Measurements from ENCODE around the gene CDCP1.

The CDCP1 gene

DNA sequence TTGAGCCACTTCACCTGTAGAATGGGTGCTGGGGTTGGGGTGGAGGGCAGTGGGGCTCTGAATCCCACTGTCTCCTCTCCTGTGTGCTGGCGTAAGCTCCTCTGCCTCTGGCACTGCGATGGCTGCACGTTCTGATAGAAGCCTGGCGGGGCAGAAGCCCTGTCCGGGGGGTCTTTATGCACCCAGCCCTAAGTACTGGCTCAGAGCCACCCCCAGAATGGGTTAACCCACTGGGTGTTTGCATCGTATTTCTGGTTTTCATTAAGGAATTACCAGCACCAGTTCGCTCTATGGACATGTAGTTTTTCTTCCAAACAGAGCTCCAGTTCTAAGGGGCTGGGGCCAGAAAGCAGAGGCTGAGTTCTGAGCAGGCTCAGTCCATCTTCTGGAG is 37.7 kb upstream of the CDCP1 start:
- Histone ChIP-seq H3K4me3 (ENCODE audit: insufficient read depth, low read depth, low read length, poor library complexity, severe bottlenecking) (no peak overlapping the region), H3K36me3 (ENCODE audit: control insufficient read depth, insufficient read depth, low read length) (no peaks in the 10 kb centered on the region), H3K4me1 (ENCODE audit: control insufficient read depth, insufficient read depth, low read length, poor library complexity, severe bottlenecking) (no peaks in the 10 kb centered on the region), H3K27ac (ENCODE audit: insufficient read depth, low read length, poor library complexity, severe bottlenecking) (no peak overlapping the region), H3K27me3 (replicated peaks; ENCODE audit: control insufficient read depth, insufficient read depth, low read length, poor library complexity, severe bottlenecking) (no peaks in the 10 kb centered on the region), H3K9me3 (ENCODE audit: control insufficient read depth, low read length) (no peaks in the 10 kb centered on the region)
- DNase-seq = no peak

DNA sequence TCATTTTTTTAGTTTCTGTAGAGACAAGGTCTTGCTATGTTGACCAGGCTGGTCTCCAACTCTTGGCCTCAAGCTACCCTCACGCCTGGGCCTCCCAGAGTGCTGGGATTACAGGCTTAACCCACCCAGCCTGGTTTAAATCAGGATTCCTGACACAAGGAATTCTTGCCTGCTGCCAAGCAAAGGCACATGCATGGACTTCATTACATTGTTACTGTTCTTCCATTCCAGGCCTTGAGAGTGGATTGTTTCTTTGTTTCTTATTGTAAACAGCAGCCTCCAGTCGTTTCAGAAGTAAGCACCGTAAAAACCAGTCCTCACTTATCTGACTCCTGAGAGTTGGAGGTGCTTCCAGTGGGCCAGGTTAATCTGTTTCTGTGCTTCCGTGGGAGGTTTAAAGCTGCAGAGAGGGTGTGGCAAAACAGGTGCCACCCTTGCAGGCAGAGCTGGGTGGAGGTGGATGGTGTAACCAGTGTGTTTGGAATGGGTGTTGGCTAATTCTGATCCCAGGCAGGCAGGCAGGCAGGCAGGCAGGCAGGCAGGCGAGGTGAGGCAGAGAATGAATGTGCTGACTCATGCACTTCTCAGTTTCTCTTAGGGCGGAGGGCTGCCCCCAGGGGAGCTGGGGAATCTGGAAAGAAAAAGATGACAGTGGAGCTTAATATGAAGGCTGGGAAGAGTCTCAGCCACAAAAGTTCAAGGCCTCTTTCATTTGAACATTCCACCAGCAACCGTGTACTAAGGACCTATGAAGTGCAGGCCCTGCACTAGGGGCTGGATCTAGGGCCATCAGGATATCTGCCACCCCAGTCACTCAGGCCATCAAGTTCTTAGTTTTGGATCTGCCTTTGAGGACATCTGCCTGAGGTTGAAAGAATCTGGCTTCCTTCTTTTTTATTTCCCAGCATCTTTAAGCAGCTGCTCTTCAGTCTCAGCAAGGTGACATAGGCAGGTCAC is 37.0 kb upstream of the CDCP1 start:
- no peak overlapping the region for H3K27ac ChIP-seq (ENCODE audit: insufficient read depth, low read length, poor library complexity, severe bottlenecking)

DNA sequence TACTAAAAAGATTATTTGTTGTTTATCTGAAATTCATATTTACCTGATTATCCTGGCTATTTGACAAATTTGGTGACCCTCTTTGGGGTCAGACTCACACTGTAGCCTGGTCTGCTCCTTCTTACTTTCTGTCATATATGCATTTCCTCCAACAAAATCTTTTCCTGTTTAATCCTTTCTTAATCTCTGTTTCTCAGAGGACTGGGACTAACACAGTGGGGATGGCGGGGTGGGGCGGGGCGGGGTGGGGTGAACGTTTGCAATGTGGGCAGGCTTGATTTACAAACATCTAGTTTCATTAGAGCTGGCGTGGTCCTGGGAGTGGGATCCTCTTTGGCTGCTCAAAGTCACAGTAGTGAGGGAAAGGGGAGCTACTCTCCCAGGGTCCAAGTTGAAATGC is 35.3 kb upstream of the CDCP1 start:
- Histone ChIP-seq H3K4me1 (ENCODE audit: control insufficient read depth, insufficient read depth, low read length, poor library complexity, severe bottlenecking) (no peaks in the 10 kb centered on the region), H3K27ac (ENCODE audit: insufficient read depth, low read length, poor library complexity, severe bottlenecking) (no peak overlapping the region), H3K27me3 (replicated peaks; ENCODE audit: control insufficient read depth, insufficient read depth, low read length, poor library complexity, severe bottlenecking) (no peaks in the 10 kb centered on the region), H3K36me3 (ENCODE audit: control insufficient read depth, insufficient read depth, low read length) (no peaks in the 10 kb centered on the region), H3K4me3 (ENCODE audit: insufficient read depth, low read depth, low read length, poor library complexity, severe bottlenecking) (no peak overlapping the region), H3K9me3 (ENCODE audit: control insufficient read depth, low read length) (no peaks in the 10 kb centered on the region)
- no peak for DNase-seq

More for the DNA sequence above, 37.0 kb upstream of the CDCP1 start:
- H3K27me3 ChIP-seq (replicated peaks; ENCODE audit: control insufficient read depth, insufficient read depth, low read length, poor library complexity, severe bottlenecking) = no peaks in the 10 kb centered on the region
- no peak for DNase-seq
- no peak overlapping the region for H3K4me3 ChIP-seq (ENCODE audit: insufficient read depth, low read depth, low read length, poor library complexity, severe bottlenecking)
- H3K9me3 ChIP-seq (ENCODE audit: control insufficient read depth, low read length) = no peaks in the 10 kb centered on the region
- H3K4me1 ChIP-seq (ENCODE audit: control insufficient read depth, insufficient read depth, low read length, poor library complexity, severe bottlenecking) = no peaks in the 10 kb centered on the region
- H3K36me3 ChIP-seq (ENCODE audit: control insufficient read depth, insufficient read depth, low read length) = no peaks in the 10 kb centered on the region

DNA sequence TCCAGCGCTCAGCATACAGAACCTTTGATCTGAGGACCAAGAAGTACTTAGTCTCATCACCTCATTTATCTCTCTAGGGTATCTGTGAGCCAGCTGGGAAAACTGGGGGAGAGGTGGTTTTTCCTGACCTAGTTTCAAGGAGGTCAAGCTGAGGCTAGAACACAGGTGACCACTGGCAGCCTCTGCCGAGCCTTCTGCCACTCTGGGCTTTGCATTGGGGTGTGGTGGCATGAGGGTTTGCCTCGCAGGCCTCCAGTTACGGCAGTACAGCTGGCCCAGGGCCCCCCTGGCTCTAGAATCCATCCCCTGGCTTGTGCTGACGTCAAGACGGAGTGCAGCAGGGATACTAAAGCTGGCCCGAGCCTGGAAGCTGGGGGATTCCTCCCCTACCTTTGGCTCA is 34.7 kb upstream of the CDCP1 start:
- Histone ChIP-seq H3K36me3 (ENCODE audit: control insufficient read depth, insufficient read depth, low read length) (no peaks in the 10 kb centered on the region), H3K4me3 (ENCODE audit: insufficient read depth, low read depth, low read length, poor library complexity, severe bottlenecking) (no peak overlapping the region), H3K27me3 (replicated peaks; ENCODE audit: control insufficient read depth, insufficient read depth, low read length, poor library complexity, severe bottlenecking) (no peaks in the 10 kb centered on the region), H3K9me3 (ENCODE audit: control insufficient read depth, low read length) (no peaks in the 10 kb centered on the region), H3K27ac (ENCODE audit: insufficient read depth, low read length, poor library complexity, severe bottlenecking) (no peak overlapping the region), H3K4me1 (ENCODE audit: control insufficient read depth, insufficient read depth, low read length, poor library complexity, severe bottlenecking) (no peaks in the 10 kb centered on the region)
- DNase-seq = no peak

DNA sequence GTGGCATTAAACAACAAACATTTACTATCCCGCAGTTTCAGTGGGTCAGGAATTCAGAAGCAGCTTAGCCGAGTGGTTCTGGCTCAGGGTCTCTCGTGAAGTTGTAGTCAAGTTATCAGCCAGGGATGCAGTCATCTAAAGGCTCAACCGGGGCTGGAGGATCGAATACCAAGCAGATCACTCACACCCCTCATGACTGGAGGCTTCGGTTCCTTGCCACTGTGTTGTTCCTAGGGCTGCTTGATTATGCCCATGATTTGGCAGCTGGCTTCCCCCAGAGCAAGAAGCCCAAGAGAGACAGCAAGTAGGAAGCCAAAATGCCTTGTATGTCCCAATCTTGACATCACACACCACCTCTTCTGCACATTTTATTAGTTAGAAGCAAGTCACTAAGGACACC is 33.9 kb upstream of the CDCP1 start:
- Histone ChIP-seq H3K27ac (ENCODE audit: insufficient read depth, low read length, poor library complexity, severe bottlenecking) (no peak overlapping the region), H3K9me3 (ENCODE audit: control insufficient read depth, low read length) (no peaks in the 10 kb centered on the region), H3K4me3 (ENCODE audit: insufficient read depth, low read depth, low read length, poor library complexity, severe bottlenecking) (no peak overlapping the region), H3K27me3 (replicated peaks; ENCODE audit: control insufficient read depth, insufficient read depth, low read length, poor library complexity, severe bottlenecking) (no peaks in the 10 kb centered on the region), H3K36me3 (ENCODE audit: control insufficient read depth, insufficient read depth, low read length) (no peaks in the 10 kb centered on the region), H3K4me1 (ENCODE audit: control insufficient read depth, insufficient read depth, low read length, poor library complexity, severe bottlenecking) (no peaks in the 10 kb centered on the region)
- no peak for DNase-seq

DNA sequence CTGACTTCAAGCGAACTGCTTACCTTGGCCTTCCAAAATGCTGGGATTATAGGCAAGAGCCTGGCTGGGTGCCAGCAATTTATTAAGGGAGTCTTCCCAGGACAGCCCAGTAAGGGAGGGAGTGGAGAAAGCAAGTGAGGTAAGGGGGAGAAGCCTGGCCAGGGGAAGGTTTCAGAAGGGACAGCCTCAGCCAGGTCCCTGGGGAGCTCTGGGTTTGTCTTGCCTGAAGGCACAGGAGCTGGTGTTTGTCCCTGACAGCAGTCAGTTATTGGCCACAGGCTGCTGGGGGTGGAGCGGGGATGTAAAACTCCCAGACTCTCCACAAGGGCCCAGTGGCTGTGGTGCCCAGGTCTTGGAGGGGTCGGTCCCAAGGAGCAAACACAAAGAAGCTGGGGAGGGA is 33.0 kb upstream of the CDCP1 start:
- no peak for DNase-seq
- no peaks in the 10 kb centered on the region for H3K36me3 ChIP-seq (ENCODE audit: control insufficient read depth, insufficient read depth, low read length)
- no peaks in the 10 kb centered on the region for H3K4me1 ChIP-seq (ENCODE audit: control insufficient read depth, insufficient read depth, low read length, poor library complexity, severe bottlenecking)
- H3K4me3 ChIP-seq (ENCODE audit: insufficient read depth, low read depth, low read length, poor library complexity, severe bottlenecking) = no peak overlapping the region
- H3K9me3 ChIP-seq (ENCODE audit: control insufficient read depth, low read length) = no peaks in the 10 kb centered on the region
- H3K27ac ChIP-seq (ENCODE audit: insufficient read depth, low read length, poor library complexity, severe bottlenecking) = no peak overlapping the region
- no peaks in the 10 kb centered on the region for H3K27me3 ChIP-seq (replicated peaks; ENCODE audit: control insufficient read depth, insufficient read depth, low read length, poor library complexity, severe bottlenecking)

DNA sequence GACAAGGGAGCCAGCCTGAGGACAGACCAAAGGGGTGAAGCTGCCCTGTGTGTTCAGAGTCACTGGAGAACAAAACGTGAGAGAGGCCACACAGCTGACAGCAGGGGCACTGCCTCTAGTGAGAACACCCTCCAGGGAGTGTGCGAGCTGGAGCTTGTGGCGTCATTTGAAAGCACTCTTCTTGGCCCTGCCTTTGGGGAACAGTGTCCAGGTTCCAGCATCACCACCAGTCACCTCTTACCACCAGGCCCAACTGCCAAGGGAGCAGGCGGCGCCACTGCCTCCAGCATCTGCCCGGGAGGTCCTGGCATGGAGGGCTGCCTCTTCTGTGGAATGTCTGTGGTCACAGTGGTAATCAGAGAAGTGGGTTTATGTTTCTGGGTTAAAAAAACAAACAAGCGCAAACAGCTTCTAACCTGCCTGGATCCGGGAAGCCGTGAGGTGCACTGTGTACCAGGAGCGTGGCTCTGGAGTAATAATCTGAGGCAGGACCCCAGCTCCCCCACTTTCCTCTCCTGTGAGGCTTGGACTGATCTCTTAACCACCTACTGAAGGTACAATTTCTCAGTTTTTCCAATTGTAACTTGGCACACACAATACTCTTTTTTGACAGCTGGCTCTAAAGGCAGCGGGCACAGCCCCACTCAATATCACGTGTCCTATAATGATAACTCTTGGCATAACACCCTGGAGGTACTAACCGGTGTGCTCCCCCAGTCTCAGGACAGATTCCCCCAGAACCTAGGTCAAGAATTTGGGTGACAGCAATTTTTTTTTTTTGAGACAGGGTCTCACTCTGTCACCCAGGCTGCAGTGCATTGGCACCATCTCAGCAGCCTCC is 32.2 kb upstream of the CDCP1 start:
- H3K9me3 ChIP-seq (ENCODE audit: control insufficient read depth, low read length) = no peaks in the 10 kb centered on the region
- no peaks in the 10 kb centered on the region for H3K4me1 ChIP-seq (ENCODE audit: control insufficient read depth, insufficient read depth, low read length, poor library complexity, severe bottlenecking)
- no peak overlapping the region for H3K27ac ChIP-seq (ENCODE audit: insufficient read depth, low read length, poor library complexity, severe bottlenecking)

DNA sequence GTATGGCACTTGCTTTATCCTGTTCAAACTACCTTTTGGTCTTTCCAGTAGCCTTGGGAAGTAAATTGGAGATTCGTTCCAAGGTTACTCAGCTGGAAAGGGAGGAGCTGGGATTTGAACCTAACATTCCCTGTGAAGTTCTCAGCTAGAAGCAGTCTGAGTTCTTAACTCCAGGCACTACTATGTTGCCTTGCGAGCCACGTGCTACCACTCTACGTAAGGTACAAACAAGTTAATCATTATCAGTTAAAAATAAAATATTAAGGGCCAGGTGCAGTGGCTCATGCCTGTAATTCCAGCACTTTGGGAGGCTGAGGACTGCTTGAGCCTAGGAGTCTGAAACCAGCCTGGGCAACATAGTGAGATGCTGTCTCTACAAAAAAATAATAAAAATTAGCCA is 30.7 kb upstream of the CDCP1 start:
- Histone ChIP-seq H3K4me3 (ENCODE audit: insufficient read depth, low read depth, low read length, poor library complexity, severe bottlenecking) (no peak overlapping the region), H3K36me3 (ENCODE audit: control insufficient read depth, insufficient read depth, low read length) (no peaks in the 10 kb centered on the region), H3K4me1 (ENCODE audit: control insufficient read depth, insufficient read depth, low read length, poor library complexity, severe bottlenecking) (no peaks in the 10 kb centered on the region), H3K27ac (ENCODE audit: insufficient read depth, low read length, poor library complexity, severe bottlenecking) (no peak overlapping the region), H3K9me3 (ENCODE audit: control insufficient read depth, low read length) (no peaks in the 10 kb centered on the region), H3K27me3 (replicated peaks; ENCODE audit: control insufficient read depth, insufficient read depth, low read length, poor library complexity, severe bottlenecking) (no peaks in the 10 kb centered on the region)
- no peak for DNase-seq

More for the DNA sequence above, 32.2 kb upstream of the CDCP1 start:
- no peak for DNase-seq
- Histone ChIP-seq H3K4me3 (ENCODE audit: insufficient read depth, low read depth, low read length, poor library complexity, severe bottlenecking) (no peak overlapping the region), H3K27me3 (replicated peaks; ENCODE audit: control insufficient read depth, insufficient read depth, low read length, poor library complexity, severe bottlenecking) (no peaks in the 10 kb centered on the region), H3K36me3 (ENCODE audit: control insufficient read depth, insufficient read depth, low read length) (no peaks in the 10 kb centered on the region)

DNA sequence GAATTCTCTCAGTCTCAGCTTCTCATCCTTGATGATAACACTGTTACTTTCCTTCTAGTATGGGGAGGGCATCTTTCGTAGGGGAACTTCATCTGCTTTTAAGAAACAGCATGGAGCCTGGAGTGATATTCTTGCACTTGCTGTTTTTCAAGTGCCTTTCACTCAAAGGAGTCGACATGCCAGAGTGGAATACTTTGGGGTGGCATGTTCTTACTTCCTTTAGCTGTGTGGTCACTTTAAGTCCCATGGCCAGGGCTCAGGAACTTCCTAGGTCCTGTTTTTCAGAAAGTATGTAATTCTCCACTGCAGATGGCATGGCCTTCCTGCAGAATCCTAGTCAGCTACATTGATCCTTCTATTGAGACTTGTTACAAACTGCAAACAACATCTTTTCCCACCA is 28.1 kb upstream of the CDCP1 start:
- DNase-seq = no peak
- Histone ChIP-seq H3K9me3 (ENCODE audit: control insufficient read depth, low read length) (no peaks in the 10 kb centered on the region), H3K27ac (ENCODE audit: insufficient read depth, low read length, poor library complexity, severe bottlenecking) (no peak overlapping the region), H3K4me1 (ENCODE audit: control insufficient read depth, insufficient read depth, low read length, poor library complexity, severe bottlenecking) (no peaks in the 10 kb centered on the region), H3K27me3 (replicated peaks; ENCODE audit: control insufficient read depth, insufficient read depth, low read length, poor library complexity, severe bottlenecking) (no peaks in the 10 kb centered on the region), H3K36me3 (ENCODE audit: control insufficient read depth, insufficient read depth, low read length) (no peaks in the 10 kb centered on the region), H3K4me3 (ENCODE audit: insufficient read depth, low read depth, low read length, poor library complexity, severe bottlenecking) (no peak overlapping the region)

DNA sequence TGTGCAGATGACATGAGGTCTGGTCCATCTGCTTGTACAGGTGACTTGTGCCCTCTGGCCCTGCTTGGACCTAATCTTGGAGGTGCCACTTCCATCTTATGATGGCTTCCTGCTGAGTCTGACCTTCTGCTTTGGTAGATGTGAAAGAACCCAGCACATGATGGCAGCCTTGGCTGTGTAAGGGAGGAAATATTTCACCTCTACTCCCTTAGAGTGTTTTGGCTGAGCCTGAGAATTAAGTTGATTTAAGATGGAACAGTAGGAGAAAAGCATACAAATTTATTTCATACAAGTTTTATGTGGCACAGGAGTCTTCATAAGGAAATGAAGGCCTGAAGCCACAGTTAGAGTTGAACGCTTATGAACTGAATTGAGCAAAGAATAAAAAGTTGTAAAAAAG is 27.6 kb upstream of the CDCP1 start:
- Histone ChIP-seq H3K4me1 (ENCODE audit: control insufficient read depth, insufficient read depth, low read length, poor library complexity, severe bottlenecking) (no peaks in the 10 kb centered on the region), H3K36me3 (ENCODE audit: control insufficient read depth, insufficient read depth, low read length) (no peaks in the 10 kb centered on the region), H3K27ac (ENCODE audit: insufficient read depth, low read length, poor library complexity, severe bottlenecking) (no peak overlapping the region), H3K4me3 (ENCODE audit: insufficient read depth, low read depth, low read length, poor library complexity, severe bottlenecking) (no peak overlapping the region), H3K9me3 (ENCODE audit: control insufficient read depth, low read length) (no peaks in the 10 kb centered on the region), H3K27me3 (replicated peaks; ENCODE audit: control insufficient read depth, insufficient read depth, low read length, poor library complexity, severe bottlenecking) (no peaks in the 10 kb centered on the region)
- DNase-seq = no peak

Data from effector memory CD4-positive, alpha-beta T cell (primary cell).